Measurements from ENCODE around the gene TDRD10. TPM values are rescaled to one million over a fixed set of nuclear protein-coding genes. Genes with fewer than 3 reads are reported as not detected.

Gene TDRD10
- total RNA-seq: not detected in 2 replicates

DNA sequence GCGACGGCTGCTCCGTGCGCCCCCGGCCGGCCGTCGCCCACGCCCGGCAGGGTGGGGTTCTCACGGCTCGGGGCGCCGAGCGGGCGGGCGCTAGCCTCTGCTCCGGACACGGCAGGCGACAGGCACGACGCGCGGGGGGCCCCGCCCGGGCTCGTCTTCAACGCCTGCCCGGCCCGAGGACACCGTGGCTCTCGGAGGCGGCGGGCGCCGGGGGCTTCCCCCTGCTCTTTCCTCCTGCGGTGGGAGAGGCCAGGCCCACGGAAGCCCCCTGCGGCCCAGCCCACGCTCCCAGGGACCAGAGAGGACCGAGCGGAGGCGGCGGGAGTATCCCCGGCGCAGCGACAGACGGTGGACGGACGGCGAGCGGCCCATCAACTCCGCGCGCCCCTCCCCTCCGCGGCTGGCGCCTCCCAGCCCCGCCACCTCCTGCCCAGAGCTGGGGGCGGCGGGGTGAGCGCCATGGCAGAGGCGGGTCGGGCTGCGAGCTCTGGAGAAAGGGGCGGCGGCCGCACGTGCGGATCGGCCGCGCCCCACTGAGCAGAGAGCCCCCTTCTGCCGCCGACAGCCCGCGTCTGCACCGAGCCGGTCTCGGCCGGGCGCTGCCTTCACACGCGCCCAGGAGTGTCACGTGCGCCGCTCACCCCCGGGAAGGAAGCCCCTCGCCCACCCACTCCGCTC, at the start of gene TDRD10, which contains the start of gene SHE:
TSS of gene TDRD10 (plus strand) at position 154 of the 678 bp plus-strand sequence. CDS start 4,685 bp downstream, outside the sequence.
TSS of gene SHE (minus strand) at position 347 of the 678 bp plus-strand sequence. CDS start 386 bp downstream, outside the sequence.
- intact Hi-C loops (cut with micrococcal nuclease): loop anchor here (5.0 kb wide), 1 partner anchor 580 kb away; no protein-coding TSS in a partner anchor

DNA sequence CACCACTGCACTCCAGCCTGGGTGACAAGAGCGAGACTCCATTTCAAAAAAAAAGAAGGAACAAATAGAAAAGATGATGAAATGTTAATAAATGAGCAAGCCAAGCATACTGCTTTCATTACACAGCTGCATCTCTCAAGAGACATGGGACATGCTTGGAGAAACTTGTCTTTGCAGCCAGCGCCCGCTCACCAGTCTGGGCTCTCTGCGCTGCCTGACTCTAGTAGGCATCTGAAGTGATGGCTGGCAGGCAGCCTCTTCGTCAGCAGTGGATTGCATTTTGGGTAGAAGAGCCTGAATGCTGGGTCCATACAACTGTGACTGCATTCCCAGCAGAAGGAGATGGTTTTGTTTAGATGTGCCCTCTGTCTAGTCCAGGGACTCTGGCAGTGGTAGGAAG, 48.9 kb upstream of the TDRD10 start:
- intact Hi-C loops (cut with micrococcal nuclease): no loop called here

DNA sequence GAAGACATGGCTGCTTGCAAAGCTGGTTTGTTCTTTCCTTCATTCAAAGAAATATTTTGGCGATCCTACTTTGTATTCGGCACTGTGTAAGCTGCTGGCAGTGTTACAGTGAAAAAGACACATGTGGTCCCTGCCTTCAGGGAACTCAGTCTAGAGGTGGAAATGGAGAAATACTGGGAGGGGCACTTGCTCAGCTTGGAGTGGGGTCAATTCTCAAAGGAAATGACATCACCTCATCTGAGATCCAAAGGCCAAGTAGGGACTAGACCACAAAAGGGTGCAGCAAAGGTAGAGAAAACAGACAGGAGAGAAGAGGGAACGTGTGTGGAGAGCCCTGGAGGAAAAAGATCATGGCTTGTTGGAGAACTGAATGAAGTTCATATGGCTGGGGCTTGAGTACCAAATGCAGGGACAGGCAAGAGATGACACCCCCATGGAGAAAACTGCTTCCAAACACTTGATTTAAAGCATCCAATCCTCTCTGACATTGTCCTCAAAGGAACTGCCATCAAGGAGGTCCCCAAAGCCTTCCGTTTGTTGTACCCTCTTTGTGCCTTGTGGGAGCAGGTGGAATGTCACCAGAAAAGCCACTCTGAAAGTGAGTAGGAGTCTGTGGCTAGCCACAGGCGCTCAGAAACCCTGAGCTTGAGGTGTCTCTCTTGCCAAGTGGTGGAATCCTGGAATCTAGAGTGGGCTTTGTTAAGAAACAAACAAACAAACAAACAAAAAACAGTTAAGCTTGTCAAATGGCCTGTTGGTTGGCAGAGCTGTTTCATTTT, 48.3 kb upstream of the TDRD10 start:
- intact Hi-C loops (cut with micrococcal nuclease): no loop called here

DNA sequence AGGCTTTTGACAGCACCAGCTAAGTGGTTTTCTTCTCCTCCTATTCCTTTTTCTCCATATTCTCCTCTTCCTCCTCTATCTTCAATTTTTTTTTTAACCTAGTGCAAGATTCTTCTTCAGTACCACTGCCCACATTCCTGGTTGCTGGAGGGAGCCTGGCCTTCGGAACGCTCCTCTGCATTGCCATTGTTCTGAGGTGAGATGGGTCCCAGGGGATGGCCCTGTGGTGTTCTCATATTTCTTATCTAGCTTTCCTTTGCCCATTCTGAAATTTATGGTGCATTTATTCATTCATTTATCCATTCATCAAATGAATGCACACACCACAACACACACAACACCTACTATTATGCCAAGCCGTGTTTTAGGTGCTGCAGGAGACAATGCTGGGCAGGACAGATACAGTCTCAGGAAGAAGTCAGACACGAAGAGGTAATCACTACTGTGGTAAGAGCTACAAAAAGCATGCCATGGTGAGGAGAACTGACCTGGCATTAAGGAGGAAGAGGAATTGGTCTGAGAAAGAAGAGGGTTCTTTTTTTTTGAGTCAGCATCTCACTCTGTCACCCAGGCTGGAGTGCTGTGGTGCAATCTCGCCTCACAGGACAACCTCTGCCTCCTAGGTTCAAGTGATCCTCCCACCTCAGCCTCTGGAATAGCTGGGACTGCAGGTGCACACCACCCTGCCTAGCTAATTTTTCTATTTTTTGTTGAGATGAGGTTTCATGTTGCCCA, 47.5 kb upstream of the TDRD10 start:
- intact Hi-C loops (cut with micrococcal nuclease): no loop called here

- intact Hi-C loops (cut with micrococcal nuclease): no loop called here
Measured at GRCh38 chr1:154456631-154457030, 45.4 kb upstream of the TDRD10 start.

DNA sequence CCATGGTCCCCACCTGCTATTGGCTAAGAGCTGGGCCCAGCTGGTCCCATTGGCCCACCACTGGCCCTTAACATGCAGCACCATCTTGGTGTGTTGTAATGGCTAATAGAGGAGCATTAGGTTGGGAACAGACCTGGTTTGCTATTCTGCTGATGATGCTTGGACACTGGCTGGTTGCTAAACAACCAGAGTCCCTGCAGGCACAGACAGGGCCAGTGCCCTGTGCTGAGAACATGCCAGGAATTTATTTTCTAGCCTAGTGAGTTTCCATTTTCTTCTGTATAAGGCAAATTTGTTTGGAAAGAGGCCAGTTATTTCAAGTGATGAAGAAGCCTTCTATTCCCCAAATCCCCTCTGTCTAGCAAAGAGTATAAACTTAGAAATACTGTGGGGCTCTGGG, 42.9 kb upstream of the TDRD10 start:
- intact Hi-C loops (cut with micrococcal nuclease): no loop called here

- intact Hi-C loops (cut with micrococcal nuclease): no loop called here
Measured at GRCh38 chr1:154460695-154461260, 41.2 kb upstream of the TDRD10 start.

- intact Hi-C loops (cut with micrococcal nuclease): loop anchor here (1.0 kb wide), 2 partner anchors 24 to 56 kb away; no protein-coding TSS in a partner anchor
Measured at GRCh38 chr1:154463512-154463990, 38.5 kb upstream of the TDRD10 start.

DNA sequence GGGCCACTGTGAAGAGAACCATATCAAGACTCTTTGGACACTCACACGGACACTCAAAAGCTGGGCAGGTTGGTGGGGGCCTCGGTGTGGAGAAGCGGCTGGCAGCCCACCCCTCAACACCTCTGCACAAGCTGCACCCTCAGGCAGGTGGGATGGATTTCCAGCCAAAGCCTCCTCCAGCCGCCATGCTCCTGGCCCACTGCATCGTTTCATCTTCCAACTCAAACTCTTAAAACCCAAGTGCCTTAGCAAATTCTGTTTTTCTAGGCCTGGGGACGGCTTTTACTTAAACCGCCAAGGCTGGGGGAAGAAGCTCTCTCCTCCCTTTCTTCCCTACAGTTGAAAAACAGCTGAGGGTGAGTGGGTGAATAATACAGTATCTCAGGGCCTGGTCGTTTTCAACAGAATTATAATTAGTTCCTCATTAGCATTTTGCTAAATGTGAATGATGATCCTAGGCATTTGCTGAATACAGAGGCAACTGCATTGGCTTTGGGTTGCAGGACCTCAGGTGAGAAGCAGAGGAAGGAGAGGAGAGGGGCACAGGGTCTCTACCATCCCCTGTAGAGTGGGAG, 36.3 kb upstream of the TDRD10 start:
- intact Hi-C loops (cut with micrococcal nuclease): loop anchor here (2.0 kb wide), 1 partner anchor 193 kb away; the partner anchor contains the start of gene HAX1

DNA sequence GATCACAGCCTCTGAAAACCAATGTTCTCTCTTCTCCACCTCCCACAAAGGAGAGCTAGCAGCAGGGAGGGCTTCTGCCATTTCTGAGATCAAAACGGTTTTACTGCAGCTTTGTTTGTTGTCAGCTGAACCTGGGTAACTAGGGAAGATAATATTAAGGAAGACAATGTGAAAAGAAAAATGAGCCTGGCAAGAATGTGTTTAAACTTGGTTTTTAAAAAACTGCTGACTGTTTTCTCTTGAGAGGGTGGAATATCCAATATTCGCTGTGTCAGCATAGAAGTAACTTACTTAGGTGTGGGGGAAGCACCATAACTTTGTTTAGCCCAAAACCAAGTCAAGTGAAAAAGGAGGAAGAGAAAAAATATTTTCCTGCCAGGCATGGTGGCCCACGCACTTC, 35.8 kb upstream of the TDRD10 start:
- intact Hi-C loops (cut with micrococcal nuclease): loop anchor here (2.0 kb wide), 1 partner anchor 193 kb away; the partner anchor contains the start of gene HAX1

DNA sequence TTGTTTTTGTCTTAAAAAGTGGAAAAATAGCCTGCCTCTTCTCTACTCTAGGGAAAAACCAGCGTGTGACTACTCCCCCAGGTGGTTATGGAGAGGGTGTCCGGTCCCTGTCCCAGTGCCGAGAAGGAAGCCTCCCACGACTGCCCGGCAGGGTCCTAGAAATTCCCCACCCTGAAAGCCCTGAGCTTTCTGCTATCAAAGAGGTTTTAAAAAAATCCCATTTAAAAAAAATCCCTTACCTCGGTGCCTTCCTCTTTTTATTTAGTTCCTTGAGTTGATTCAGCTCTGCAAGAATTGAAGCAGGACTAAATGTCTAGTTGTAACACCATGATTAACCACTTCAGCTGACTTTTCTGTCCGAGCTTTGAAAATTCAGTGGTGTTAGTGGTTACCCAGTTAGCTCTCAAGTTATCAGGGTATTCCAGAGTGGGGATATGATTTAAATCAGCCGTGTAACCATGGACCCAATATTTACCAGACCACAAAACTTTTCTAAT, 35.0 kb upstream of the TDRD10 start:
- intact Hi-C loops (cut with micrococcal nuclease): loop anchor here (2.0 kb wide), 1 partner anchor 194 kb away; the partner anchor contains the start of gene HAX1

DNA sequence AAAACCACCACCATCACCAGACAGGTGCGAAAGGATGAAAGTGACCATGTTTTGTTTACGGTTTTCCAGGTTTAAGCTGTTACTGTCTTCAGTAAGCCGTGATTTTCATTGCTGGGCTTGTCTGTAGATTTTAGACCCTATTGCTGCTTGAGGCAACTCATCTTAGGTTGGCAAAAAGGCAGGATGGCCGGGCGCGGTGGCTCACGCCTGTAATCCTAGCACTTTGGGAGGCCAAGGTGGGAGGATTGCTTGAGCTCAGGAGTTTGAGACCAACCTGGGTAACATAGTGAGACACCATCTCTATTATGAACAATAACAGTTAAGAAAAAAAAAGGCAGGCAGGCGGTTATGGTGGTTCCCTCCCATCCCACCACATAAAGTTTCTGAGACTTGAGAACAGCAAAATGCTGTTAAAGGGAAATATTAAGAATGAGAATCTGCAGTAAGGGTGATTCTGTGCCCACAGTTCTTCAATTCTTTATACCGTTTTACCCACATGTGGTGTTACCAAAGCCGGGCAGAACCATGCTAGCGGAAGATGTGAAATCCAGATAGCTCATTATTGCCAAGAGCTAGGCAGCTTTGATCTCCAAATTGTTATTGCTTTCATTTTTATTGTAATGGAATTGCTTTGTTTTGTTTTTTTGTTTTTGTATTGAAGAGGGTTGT, 34.5 kb upstream of the TDRD10 start:
- intact Hi-C loops (cut with micrococcal nuclease): loop anchor here (2.0 kb wide), 1 partner anchor 195 kb away; the partner anchor contains the start of gene HAX1

DNA sequence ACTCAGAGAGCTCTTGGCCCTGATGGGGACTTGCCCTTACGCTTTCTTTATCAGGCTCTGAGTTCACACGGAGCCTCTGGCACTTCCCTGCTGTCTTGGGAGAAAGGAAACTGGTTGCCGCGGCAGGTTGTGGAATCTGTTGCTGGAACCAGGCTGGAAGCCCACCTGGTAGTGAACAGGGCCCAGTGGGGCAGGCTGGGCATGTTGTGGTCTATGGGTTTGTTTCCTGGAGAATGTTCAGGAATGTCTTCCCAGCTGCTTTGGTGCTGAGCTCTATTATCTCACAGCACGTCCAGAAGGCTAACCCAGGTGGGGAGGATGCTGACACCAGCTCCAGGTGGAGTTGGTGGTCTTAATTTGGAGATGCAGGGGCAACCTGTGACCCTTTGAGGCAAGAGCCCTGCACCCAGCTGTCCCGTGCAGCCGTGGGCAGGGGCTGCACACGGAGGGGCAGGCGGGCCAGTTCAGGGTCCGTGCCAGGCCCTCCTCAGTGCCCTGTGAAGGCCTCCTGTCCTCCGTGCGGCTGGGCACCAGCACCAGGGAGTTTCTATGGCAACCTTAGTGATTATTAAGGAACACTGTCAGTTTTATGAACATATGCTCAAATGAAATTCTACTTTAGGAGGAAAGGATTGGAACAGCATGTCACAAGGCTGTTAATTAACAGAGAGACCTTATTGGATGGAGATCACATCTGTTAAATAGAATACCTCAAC, 33.3 kb upstream of the TDRD10 start:
- intact Hi-C loops (cut with micrococcal nuclease): no loop called here

DNA sequence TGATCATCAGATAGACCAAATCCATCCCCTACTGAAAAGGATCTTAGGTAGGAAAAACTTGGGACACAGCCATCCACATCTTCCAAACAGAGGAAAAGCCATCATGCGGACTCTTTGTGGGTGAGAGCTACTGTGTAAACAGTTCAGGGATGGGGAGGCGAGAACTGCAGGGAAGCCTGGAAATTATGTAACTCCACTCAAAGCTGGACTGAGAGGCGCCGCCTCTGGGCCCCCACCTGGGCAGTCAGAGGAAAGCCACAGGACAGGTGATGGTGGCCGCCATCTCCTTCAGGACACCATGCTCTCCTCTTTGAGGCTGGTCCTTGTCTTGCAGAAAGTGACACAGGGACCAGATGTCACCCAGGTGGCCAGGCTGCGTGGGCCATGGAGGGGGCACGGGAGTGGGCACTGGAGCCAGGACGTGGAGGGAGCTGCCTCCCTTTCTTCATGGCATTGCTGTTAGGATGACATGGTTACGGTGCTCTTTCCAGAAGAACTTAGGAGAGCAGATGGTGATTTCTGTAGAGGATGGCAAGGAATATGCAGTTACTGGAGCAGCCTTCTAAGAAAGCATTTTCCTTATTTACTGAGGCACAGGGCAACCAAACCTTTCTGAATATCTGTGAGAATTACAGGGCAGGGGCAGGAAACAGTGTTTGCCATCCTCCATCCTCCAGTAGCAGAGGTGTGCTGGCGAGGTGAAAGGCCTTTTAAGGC, 32.0 kb upstream of the TDRD10 start:
- intact Hi-C loops (cut with micrococcal nuclease): no loop called here

- intact Hi-C loops (cut with micrococcal nuclease): no loop called here
Measured at GRCh38 chr1:154471304-154471703, 30.7 kb upstream of the TDRD10 start.

DNA sequence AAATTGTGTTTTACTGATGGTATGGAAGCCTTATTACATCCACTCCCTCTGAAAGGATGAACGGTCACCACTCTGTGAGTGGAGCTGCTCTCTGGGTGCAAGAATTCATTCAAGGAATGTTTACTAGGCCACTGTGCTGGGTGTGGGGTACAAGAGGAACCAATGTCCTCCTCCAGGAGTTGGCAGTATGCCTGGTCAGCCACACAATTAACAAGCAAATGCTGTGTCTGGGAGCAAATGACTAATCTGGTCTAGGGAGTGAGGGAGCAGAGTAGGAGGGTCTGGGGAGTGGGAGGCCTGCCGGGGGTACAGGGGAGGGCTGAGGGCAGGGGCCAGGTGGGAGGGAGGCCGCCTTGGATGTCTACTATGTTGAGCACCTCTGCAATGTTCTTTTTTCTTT, 27.2 kb upstream of the TDRD10 start:
- intact Hi-C loops (cut with micrococcal nuclease): loop anchor here (5.0 kb wide), 3 partner anchors 138 to 692 kb away; no protein-coding TSS in a partner anchor

DNA sequence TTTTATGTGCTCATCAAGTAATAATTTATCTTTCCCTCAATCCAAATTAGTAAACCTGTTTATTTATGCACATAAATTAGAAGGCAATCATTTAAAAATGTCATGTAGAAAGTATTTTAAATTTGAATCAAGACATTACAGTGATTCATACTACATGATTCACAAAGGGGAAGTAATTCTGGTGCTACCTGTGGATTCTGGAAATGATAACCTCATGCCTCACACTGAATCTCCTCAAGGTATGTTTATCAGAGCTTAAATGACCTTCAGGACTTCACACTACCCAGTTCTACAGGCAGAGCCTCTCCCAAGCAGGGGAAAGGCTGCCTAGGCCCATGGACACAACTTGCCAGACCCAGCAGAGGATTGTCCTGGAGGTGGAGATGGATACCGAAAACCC, 25.2 kb upstream of the TDRD10 start:
- intact Hi-C loops (cut with micrococcal nuclease): loop anchor here (5.0 kb wide), 3 partner anchors 139 to 691 kb away; no protein-coding TSS in a partner anchor

DNA sequence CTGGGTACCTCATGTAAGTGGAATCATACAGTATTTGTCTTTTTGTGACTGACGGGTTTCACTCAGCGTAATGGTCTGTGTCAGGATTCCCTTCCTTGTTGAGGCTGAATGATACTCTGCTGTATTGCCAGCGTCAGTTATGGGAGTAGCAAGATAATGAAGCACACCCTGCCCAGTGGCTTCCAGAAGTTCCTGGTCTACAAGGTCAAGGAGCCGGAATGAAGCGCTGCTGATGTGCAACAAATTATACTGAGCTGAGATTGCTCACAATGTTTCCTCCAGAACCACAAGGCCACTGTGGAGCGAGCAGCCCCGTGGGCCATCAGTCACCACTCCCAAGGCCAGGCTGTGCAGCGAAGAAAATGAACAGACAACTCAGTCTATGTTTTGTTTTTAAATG, 24.0 kb upstream of the TDRD10 start:
- intact Hi-C loops (cut with micrococcal nuclease): loop anchor here (1.0 to 5.0 kb wide), 8 partner anchors 73 to 689 kb away; partner anchors contain the start of gene IL6R

Measured in T-helper 1 cell treated with Interleukin-12 subunit alpha and Interleukin-12 subunit beta and Interleukin-4 antibody, amounts not matched to agents 30 ng/mL and 1 ng/mL, for 36 hours (primary cell).